SJCRH30 (cell line): ENCODE measurements around the gene ATXN7. TPM values are rescaled to one million over a fixed set of nuclear protein-coding genes. Genes with fewer than 3 reads are reported as not detected.

Experiments
- DNase-seq, 2 experiments: peaks; one replicate each; pipeline ENCODE4 v3.0.0-alpha.2; 2015 to 2020
- H3K27ac ChIP-seq: fragments of 250-450 bp; sonication (Bioruptor Pico); 2 replicates; pipeline ENCODE4 v1.5.1; 2020; ENCODE audit warnings: mild to moderate bottlenecking, moderate library complexity
- H3K27me3 ChIP-seq: fragments of 250-450 bp; sonication (Bioruptor Pico); 2 replicates; pipeline ENCODE4 v1.5.1; 2020; ENCODE audit warnings: mild to moderate bottlenecking, moderate library complexity
- H3K36me3 ChIP-seq: fragments of 250-450 bp; sonication (Bioruptor Pico); 2 replicates; pipeline ENCODE4 v1.5.1; 2020; ENCODE audit warnings: mild to moderate bottlenecking, moderate library complexity
- H3K4me1 ChIP-seq: fragments of 250-450 bp; sonication (Bioruptor Pico); 2 replicates; pipeline ENCODE4 v1.5.1; 2020; ENCODE audit warnings: mild to moderate bottlenecking, moderate library complexity
- H3K4me3 ChIP-seq: fragments of 250-450 bp; sonication (Bioruptor Pico); 2 replicates; pipeline ENCODE4 v1.5.1; 2020; ENCODE audit warnings: mild to moderate bottlenecking, moderate library complexity
- H3K9me3 ChIP-seq: fragments of 250-450 bp; sonication (Bioruptor Pico); replicated peaks from 2 replicates; pipeline ENCODE4 v1.5.1; 2020; ENCODE audit warnings: mild to moderate bottlenecking, moderate library complexity
- total RNA-seq: library from RNA; depleted of rRNA; stranded (reverse); fragments of >200 nt; shearing (Covaris generic); gene quantifications from 2 replicates; pipeline ENCODE4 v1.2.3, GENCODE V29; 2014

Gene ATXN7
- total RNA-seq, 1 experiment from 2014 or later: 10.4 TPM

DNA sequence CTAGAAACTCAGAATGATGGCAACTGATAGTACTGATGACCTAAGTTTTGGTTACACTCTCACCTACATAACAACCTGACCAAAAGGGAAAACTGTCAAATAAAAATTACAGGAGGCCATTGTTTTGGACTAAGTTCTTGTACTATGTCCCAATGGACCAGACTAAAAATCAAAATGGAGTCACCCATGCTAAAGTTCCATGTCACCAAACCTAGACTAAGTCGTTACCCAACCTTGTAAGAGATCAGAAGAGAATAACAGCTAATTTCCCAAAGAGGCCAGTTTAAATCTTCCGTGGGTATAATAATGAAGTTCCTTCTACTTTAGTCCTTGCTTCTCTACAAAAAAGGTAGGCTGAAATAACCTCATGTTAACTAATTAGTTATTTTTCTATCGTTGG is 12.4 kb upstream of the ATXN7 start:
- no peaks in the 10 kb centered on the region for H3K4me1 ChIP-seq
- H3K27ac ChIP-seq: no peak overlapping the region
- no peak for DNase-seq
- no peaks in the 10 kb centered on the region for H3K36me3 ChIP-seq
- no peak overlapping the region for H3K4me3 ChIP-seq
- H3K9me3 ChIP-seq: no peaks in the 10 kb centered on the region
- no peaks in the 10 kb centered on the region for H3K27me3 ChIP-seq

DNA sequence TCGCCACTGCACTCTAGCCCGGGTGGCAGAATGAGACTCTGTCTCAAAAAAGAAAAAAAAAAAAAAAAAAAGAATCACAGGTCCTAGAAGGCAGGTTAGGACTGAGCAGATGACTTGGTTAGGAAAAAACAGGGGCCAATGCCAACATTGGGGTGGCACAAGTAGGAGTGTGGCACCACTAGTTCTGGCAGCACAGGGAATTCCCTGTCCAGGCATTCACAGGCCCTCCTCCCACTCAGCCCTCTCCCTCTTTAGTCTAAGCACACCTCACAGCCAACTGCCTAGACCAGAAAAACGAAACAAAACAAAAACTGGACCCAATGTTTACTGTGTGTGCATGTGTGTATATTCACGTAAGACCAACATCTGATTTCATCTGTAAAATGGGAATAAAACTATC is 10.6 kb upstream of the ATXN7 start:
- no peaks in the 10 kb centered on the region for H3K36me3 ChIP-seq
- H3K9me3 ChIP-seq: no peaks in the 10 kb centered on the region
- H3K27me3 ChIP-seq: no peaks in the 10 kb centered on the region
- no peak overlapping the region for H3K4me3 ChIP-seq
- H3K4me1 ChIP-seq: peaks cover 7% of the 10 kb centered on the region
- H3K27ac ChIP-seq: no peak overlapping the region
- no peak for DNase-seq

DNA sequence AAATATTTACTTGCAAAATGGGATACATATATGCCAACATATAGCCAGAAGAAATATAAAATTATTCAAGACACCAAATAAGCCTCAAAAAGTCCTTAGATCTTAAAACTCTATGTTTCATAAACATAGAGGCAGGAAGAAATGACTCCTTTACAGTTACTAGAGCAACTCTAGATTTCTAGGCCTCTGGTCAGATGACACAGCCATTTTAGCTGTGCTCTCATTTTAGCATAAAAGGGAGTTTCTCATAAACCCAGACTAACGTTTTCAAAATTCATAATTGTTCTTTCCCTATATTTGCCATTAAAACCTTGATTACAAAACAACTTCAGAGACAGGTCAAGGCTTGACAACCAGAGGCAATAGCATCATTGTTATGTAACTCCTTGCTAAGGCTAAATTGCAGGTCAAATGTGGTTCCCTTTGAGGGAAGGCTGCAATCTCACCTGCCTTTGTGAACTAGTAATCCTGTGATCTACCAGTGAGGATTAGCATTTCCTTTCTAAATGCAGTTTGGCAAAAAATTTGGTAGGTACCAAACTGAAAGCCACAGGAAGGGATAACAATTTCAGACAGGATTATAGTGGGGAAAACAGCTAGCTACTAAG is 8.2 kb upstream of the ATXN7 start:
- H3K9me3 ChIP-seq: no peaks in the 10 kb centered on the region
- no peak overlapping the region for H3K4me3 ChIP-seq
- no peak overlapping the region for H3K27ac ChIP-seq
- DNase-seq: no peak
- no peaks in the 10 kb centered on the region for H3K36me3 ChIP-seq
- H3K4me1 ChIP-seq: peaks cover 7% of the 10 kb centered on the region
- H3K27me3 ChIP-seq: no peaks in the 10 kb centered on the region

DNA sequence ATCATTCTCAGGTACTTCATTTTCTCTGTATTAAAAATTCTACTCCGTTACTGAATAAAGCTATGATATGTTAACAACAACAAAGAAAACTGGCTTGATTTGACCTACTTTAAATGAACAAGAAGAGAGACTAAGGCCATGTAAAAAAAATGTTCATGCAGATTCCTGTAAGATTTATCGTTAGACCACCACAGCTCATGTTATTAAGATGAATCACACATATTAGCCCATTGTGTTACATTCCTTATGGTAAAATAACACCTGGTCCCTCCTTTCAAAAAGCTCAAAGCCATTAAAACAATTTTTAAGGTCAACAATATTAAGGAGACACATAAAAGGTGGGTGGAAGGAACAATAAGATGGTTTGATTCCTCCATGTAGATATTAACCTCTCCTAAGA is 6.4 kb upstream of the ATXN7 start:
- Histone ChIP-seq H3K27me3 (no peaks in the 10 kb centered on the region), H3K36me3 (no peaks in the 10 kb centered on the region), H3K4me3 (no peak overlapping the region), H3K4me1 (peaks cover 7% of the 10 kb centered on the region), H3K9me3 (no peaks in the 10 kb centered on the region), H3K27ac (peak overlapping the region; percentile 28; the same call in 1 of the 2 replicates)
- DNase-seq: peak in 1 of 2 experiments; percentile 1

DNA sequence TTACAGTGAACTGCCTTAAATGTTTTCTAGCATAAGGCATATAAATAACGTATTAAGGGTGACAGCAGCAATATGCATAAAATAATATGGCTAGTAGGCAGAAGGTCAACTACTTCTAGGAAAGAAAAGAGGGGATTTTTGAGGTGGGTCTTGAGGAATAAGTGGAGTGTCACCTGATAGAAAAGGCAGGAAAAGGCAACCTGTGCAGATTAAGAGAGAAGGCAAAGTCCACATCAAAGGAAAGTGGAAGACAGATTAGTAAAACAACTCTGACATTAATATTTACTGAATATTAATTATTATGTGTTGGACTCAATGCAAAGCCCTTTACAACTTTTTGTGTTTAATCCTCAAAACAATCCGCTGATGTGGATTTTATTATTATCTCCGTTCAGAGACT is 2.9 kb upstream of the ATXN7 start:
- Histone ChIP-seq H3K4me1 (peaks cover 7% of the 10 kb centered on the region), H3K27me3 (no peaks in the 10 kb centered on the region), H3K9me3 (no peaks in the 10 kb centered on the region), H3K27ac (no peak overlapping the region), H3K36me3 (0 out of 2 replicates have a peak, but pooled peaks cover 3% of the 10 kb centered on the region), H3K4me3 (no peak overlapping the region)
- no peak for DNase-seq

DNA sequence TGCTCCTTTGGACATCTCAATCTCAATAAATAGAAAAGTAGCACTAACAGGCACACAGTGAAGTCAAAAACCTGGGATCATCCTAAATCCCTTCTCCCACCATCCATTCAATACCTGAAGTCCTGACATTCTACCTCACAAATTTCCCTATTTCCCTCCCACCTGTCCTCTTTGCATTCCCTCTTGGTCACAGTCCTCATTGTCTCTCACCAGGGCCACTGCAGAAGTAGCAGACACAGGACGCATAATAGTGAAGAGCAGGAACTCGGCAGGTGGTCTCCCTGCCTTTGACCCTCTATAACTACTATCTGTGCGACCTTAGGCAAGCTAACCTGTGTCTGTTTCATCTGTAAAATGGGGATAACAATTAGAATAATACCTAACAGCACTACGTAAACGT is 2.4 kb upstream of the ATXN7 start:
- Histone ChIP-seq H3K4me1 (peaks cover 7% of the 10 kb centered on the region), H3K27me3 (no peaks in the 10 kb centered on the region), H3K9me3 (no peaks in the 10 kb centered on the region), H3K36me3 (0 out of 2 replicates have a peak, but pooled peaks cover 3% of the 10 kb centered on the region), H3K4me3 (no peak overlapping the region), H3K27ac (no peak overlapping the region)
- DNase-seq: no peak

DNA sequence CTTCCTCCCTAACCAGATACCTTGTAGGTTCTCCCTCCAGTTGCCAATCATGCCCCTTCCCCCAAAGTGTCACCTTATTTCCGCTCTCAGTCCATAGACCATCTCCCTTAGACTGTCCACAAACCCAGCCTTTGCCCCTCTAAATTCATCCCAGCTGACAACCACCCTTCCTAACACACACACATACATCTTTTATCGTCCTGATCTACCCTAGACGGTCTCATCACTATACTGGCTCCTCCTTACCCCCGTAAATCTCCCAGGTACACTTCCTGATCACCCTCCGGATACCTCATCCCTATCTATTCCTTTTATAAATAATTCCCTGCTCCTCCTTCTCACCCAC is 890 bp upstream of the ATXN7 start:
- Histone ChIP-seq H3K27me3 (no peaks in the 10 kb centered on the region), H3K4me1 (no peaks in the 10 kb centered on the region), H3K4me3 (peak overlapping the region; percentile 98), H3K27ac (peak overlapping the region; percentile 96), H3K9me3 (no peaks in the 10 kb centered on the region), H3K36me3 (peaks cover 3% of the 10 kb centered on the region; the same call in 1 of the 2 replicates)
- no peak for DNase-seq

DNA sequence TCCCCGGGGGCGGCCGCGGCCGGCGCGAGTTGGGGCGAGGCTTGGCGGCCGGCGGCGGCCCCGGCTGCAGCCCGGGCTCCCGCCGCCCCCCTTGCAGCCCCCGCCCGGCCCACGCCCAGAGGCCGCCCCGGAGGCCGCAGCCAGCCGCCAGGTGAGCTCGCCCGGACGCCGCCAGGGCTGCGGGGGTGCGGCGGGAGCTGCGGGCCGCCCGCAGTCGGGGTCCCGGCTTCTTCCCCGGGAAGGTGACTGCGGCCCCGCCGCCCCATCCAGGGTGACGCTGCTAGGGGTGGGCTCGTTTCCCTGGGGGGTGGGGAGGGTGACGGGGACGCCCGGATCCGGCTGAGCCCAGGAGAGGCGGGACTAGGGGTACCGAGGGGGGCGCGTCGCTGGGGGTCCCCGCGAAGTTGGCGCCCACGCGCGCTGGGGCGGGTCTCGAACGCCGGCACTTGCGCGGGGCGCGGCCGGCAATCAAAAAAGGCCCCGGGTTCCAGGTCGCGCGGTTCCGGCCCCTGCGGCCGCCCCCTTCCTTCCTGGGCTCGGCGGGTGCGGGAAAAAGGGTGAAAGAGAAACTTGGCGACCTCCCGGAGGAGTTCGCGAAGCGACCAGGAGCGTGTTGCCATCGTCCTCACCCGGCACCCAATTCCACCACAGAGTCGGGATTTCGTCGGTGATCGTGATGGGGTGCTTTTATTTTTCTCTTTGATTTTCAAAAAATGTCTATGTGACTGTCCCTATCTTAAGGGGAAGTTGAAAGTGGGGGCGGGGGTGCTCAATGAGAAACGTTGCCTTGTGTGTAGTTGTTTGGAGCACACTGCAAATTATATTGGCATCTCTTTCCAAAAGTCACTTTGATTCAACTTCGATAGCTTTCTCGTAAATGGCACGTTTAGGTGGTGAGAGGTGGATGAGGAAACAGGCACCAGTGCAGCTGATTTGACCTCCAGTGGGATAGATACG is 619 bp downstream of the ATXN7 start:
- Histone ChIP-seq H3K9me3 (no peaks in the 10 kb centered on the region), H3K27ac (peak overlapping the region; percentile 75), H3K4me3 (peak overlapping the region; percentile 83), H3K27me3 (no peaks in the 10 kb centered on the region), H3K4me1 (no peaks in the 10 kb centered on the region), H3K36me3 (peaks cover 3% of the 10 kb centered on the region; the same call in 1 of the 2 replicates)
- DNase-seq: peak; percentile 7 to 25

DNA sequence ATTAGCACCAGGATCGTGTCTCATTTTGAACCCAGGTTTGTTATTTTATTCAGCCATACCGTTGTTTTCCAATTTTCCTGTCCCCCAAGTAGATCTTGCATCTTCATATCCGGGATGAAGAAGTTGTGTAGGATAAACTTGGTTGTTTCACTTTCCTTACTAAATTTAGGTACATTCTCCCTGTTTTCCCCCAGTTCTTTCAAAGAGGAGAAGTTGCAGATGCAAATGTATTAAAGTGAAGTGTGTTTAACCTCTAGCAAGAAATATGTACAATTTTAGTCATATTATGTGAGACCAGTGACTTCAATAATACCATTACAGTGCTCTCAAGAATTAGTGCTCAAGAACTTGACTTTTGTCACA is 1.3 kb downstream of the ATXN7 start:
- H3K9me3 ChIP-seq: no peaks in the 10 kb centered on the region
- no peaks in the 10 kb centered on the region for H3K27me3 ChIP-seq
- H3K4me1 ChIP-seq: no peaks in the 10 kb centered on the region
- peak overlapping the region; percentile 83 for H3K4me3 ChIP-seq
- DNase-seq: no peak
- H3K27ac ChIP-seq: no peak overlapping the region; the same call in 1 of the 2 replicates
- peaks cover 3% of the 10 kb centered on the region; the same call in 1 of the 2 replicates for H3K36me3 ChIP-seq

DNA sequence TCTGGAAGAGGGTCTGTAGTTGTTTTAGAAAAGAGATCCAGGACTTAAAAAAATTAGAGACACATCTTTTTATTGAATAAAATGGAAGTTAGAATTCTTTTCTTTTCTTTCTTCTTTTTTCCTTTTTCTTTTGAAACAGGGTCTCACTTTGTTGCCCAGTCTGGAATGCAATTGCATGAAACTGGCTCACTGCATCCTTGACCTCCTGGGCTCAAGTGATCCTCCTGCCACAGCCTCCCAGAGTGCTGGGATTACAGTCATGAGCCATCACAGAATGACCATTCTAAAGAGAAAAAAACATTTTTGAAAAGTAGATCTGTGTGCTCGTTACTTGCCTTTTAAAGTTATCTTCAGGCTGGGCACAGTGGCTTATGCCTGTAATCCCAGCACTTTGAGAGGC is 3.6 kb downstream of the ATXN7 start:
- Histone ChIP-seq H3K27me3 (no peaks in the 10 kb centered on the region), H3K4me3 (no peak overlapping the region), H3K27ac (no peak overlapping the region), H3K9me3 (no peaks in the 10 kb centered on the region), H3K36me3 (peaks cover 3% of the 10 kb centered on the region; the same call in 1 of the 2 replicates), H3K4me1 (no peaks in the 10 kb centered on the region)
- DNase-seq: no peak

DNA sequence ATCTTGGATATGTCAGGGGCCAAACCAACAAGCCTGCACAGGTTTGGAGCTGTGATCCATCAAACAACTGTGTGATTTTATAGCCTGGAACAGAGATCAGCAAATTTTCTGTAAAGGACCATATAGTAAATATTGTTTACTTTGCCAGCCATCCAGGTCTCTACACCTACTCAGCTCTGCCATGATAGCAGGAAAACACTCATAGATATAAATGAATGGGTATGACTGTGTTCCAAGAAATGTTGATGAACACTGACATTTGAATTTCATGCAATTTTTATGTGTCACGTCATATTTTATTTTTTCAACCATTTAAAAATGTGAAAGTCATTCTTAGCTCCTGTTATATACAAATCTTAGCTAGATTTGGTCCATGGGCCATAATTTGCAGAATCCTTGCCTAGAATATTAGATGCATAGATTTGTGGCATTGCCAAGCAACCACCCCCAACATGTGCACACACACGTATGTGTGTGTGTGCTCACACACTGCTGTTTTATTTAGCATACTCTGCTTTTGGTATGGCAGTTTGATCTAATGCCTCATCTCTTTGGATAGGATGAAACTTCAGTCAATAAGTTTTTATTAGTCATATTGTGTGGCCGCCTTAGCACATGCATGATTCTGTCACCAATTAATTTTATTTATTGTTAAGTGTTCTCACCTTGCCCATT is 6.4 kb downstream of the ATXN7 start:
- no peak overlapping the region for H3K4me3 ChIP-seq
- no peaks in the 10 kb centered on the region for H3K4me1 ChIP-seq
- H3K27ac ChIP-seq: no peak overlapping the region
- H3K9me3 ChIP-seq: no peaks in the 10 kb centered on the region
- DNase-seq: no peak
- no peaks in the 10 kb centered on the region for H3K27me3 ChIP-seq
- H3K36me3 ChIP-seq: no peaks in the 10 kb centered on the region; the same call in 1 of the 2 replicates

DNA sequence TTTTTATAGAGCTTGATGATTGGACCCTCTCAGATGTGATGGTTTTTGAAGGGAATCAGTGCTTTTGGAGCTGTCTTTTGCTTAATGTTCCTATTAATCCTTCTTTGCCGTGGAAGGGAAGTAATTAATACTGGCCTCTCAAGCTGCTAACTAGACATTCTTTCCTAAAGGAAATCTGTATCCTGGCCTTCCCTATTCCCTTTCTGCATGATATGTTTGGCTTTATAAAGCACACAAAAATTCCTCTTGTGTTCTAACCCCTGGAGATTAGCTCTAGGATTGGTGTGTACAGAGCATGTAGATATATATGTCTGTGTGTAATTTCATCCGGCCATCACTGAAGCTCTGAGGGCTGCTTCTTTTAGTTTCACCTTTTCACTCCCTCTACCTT is 6.9 kb downstream of the ATXN7 start:
- no peaks in the 10 kb centered on the region; the same call in 1 of the 2 replicates for H3K36me3 ChIP-seq
- H3K4me3 ChIP-seq: no peak overlapping the region
- no peaks in the 10 kb centered on the region for H3K27me3 ChIP-seq
- H3K27ac ChIP-seq: no peak overlapping the region
- no peaks in the 10 kb centered on the region for H3K4me1 ChIP-seq
- no peaks in the 10 kb centered on the region for H3K9me3 ChIP-seq
- no peak for DNase-seq

DNA sequence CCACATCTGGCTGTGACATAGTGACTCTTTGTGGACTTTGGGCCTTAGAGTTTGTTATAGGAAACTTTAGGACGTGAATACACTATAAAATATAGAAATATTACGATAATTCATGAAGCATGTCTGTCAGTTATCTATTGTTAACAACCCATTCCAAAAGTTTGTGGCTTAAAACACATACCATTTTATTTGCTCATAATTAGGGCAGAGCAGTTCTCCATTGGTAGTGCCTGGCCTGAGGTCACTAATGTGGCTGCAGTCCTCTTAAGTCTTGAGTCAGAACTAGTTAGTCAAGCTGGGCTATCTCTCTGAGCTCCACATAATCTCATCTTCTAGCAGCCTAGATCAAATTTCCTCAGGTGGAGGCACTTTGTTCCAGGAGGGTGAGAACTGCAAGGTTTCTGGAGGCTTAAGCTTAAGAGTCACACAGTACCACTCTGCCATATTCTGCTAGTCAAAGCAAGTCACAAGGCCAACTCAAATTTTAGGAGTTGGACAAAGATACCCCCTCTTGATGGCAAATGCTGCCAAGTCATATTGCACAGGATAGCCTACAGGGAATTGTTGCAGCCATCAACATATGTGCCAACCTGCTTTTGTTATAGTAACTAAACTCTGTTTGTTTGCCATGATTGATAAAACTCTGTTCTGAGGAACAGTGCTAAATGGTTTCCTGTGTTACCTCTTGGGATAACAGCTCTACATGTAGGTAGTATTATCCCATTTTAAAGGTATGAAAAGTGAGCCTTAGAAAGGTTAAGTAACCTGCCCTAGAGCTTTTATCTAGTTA is 8.7 kb downstream of the ATXN7 start:
- H3K27ac ChIP-seq: no peak overlapping the region
- H3K27me3 ChIP-seq: no peaks in the 10 kb centered on the region

DNA sequence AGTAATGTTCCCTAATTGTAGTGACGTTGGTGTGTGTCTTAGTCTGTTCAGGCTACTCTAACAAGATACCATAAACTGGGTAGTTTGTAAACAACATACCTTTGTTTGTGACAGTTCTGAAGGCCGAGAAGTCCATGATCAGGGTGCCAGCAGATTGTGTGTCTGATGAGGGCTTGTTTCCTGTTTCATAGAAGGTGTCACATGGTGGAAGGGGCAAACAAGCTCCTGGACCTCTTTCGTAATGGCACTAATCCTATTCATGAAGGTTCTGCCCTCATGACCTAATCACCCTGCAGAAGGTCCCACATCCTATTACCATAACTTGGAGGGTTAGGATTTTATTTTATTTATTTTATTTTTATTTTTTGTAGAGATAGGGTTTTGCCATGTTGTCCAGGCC is 11.1 kb downstream of the ATXN7 start:
- H3K4me1 ChIP-seq: no peaks in the 10 kb centered on the region
- H3K27ac ChIP-seq: no peak overlapping the region
- no peaks in the 10 kb centered on the region for H3K9me3 ChIP-seq
- no peak overlapping the region for H3K4me3 ChIP-seq
- H3K36me3 ChIP-seq: no peaks in the 10 kb centered on the region
- no peaks in the 10 kb centered on the region for H3K27me3 ChIP-seq
- no peak for DNase-seq

More for the DNA sequence above, 8.7 kb downstream of the ATXN7 start:
- DNase-seq: no peak
- no peaks in the 10 kb centered on the region for H3K4me1 ChIP-seq
- H3K9me3 ChIP-seq: no peaks in the 10 kb centered on the region
- no peak overlapping the region for H3K4me3 ChIP-seq
- H3K36me3 ChIP-seq: no peaks in the 10 kb centered on the region
